GF-D8 (cell line): ENCODE data around the gene FAM180A.
"Not testable (repeated sequence)": the region's sequence is repeated elsewhere in the genome, so short reads cannot be mapped to it uniquely, and the experiment has no call there.

ENCODE experiments used
- DNase-seq: peaks from one replicate; lab custom pipeline; 2025; lab: John Stamatoyannopoulos, UW

FAM180A gene

GRCh38 chr7:135713836-135714470, 34.7 kb downstream of the FAM180A start:
- no peak for DNase-seq

- DNase-seq, result no peak
Measured at GRCh38 chr7:135712796-135713195, 35.8 kb downstream of the FAM180A start.

GRCh38 chr7:135712182-135712782, 36.3 kb downstream of the FAM180A start:
- no peak for DNase-seq

- no peak for DNase-seq
Measured at GRCh38 chr7:135711139-135711469, 37.5 kb downstream of the FAM180A start.

- DNase-seq, result no peak
Measured at GRCh38 chr7:135710417-135711138, 38.0 kb downstream of the FAM180A start.

- DNase-seq, result no peak
Measured at GRCh38 chr7:135709508-135709907, 39.1 kb downstream of the FAM180A start.

GRCh38 chr7:135708041-135708440, 40.6 kb downstream of the FAM180A start:
- no peak for DNase-seq

- DNase-seq, result no peak
Measured at GRCh38 chr7:135707570-135707966, 41.0 kb downstream of the FAM180A start.

- DNase-seq, result no peak
Measured at GRCh38 chr7:135706858-135707569, 41.6 kb downstream of the FAM180A start.

GRCh38 chr7:135706038-135706742, 42.4 kb downstream of the FAM180A start:
- DNase-seq, result no peak

GRCh38 chr7:135704698-135705097, 43.9 kb downstream of the FAM180A start:
- no peak for DNase-seq

- no peak for DNase-seq
Measured at GRCh38 chr7:135704074-135704473, 44.5 kb downstream of the FAM180A start.

- DNase-seq, result no peak
Measured at GRCh38 chr7:135697276-135698049, 51.1 kb downstream of the FAM180A start.

GRCh38 chr7:135693558-135693957, 55.1 kb downstream of the FAM180A start:
- no peak for DNase-seq

- not testable (repeated sequence) for DNase-seq
Measured at GRCh38 chr7:135692606-135693005, 56.0 kb downstream of the FAM180A start.

- peak; percentile 23 for DNase-seq
Measured at GRCh38 chr7:135692055-135692454, 56.6 kb downstream of the FAM180A start.

- no peak for DNase-seq
Measured at GRCh38 chr7:135690566-135690965, 58.0 kb downstream of the FAM180A start.

- DNase-seq, result no peak
Measured at GRCh38 chr7:135687466-135687865, 61.1 kb downstream of the FAM180A start.

GRCh38 chr7:135685306-135686084, 63.1 kb downstream of the FAM180A start:
- no peak for DNase-seq

- DNase-seq, result no peak
Measured at GRCh38 chr7:135684699-135685098, 63.9 kb downstream of the FAM180A start.

- DNase-seq, result no peak
Measured at GRCh38 chr7:135684136-135684535, 64.5 kb downstream of the FAM180A start.
